Uterus (tissue), 2 donors: Measurements from ENCODE around the gene SAV1.

Experiments used
- POLR2A ChIP-seq, 2 donors: fragments of 450-650 bp; IDR thresholded peaks; one replicate each; pipeline ENCODE4 v1.6.1; 2016; ENCODE audit warnings: antibody characterized with exemption in 2 of 2, mild to moderate bottlenecking in 1 of 2, moderate library complexity in 1 of 2
- TF ChIP-seq, protein P1 (sequence below), 4 experiments: fragments of 200-600 bp in 2 of 4; fragments of 450-650 bp in 2 of 4; sonication (generic) in 2 of 4; IDR thresholded peaks; one replicate each; pipeline ENCODE4 v1.5.1; 2016 to 2019; ENCODE audit warnings: antibody characterized with exemption in 4 of 4, mild to moderate bottlenecking in 2 of 4, moderate library complexity in 1 of 4

DNA sequence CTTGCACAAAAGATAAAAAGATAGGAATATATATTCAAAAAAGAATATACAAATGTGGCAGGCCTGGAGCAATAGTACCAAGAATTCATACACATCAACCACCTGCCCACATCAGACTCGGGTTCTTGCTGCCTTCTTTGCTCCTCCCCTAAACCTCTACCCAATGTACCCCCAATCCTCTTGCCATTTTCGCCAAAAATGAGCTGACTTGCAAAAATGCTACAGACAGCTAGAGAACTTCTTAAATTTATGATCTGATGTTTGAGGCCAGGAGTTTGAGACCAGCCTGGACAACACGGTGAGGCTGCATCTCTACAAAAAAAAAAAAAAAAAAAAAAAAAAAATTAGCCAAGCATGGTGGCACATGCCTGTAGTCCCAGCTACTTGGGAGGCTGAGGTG, 42.9 kb upstream of the SAV1 start:
- TF ChIP-seq, protein P1, sequence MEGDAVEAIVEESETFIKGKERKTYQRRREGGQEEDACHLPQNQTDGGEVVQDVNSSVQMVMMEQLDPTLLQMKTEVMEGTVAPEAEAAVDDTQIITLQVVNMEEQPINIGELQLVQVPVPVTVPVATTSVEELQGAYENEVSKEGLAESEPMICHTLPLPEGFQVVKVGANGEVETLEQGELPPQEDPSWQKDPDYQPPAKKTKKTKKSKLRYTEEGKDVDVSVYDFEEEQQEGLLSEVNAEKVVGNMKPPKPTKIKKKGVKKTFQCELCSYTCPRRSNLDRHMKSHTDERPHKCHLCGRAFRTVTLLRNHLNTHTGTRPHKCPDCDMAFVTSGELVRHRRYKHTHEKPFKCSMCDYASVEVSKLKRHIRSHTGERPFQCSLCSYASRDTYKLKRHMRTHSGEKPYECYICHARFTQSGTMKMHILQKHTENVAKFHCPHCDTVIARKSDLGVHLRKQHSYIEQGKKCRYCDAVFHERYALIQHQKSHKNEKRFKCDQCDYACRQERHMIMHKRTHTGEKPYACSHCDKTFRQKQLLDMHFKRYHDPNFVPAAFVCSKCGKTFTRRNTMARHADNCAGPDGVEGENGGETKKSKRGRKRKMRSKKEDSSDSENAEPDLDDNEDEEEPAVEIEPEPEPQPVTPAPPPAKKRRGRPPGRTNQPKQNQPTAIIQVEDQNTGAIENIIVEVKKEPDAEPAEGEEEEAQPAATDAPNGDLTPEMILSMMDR (IDR thresholded peaks at IDR 0.05): no peak
- TF ChIP-seq POLR2A (IDR thresholded peaks at IDR 0.05): no peak
